Caco-2 (cell line): Measurements from ENCODE around the gene PRG2. TPM values are rescaled to one million over a fixed set of nuclear protein-coding genes. Genes with fewer than 3 reads are reported as not detected.

Experiments used
- BruUV-seq: library from RNA; stranded (reverse); fragments of 400-500 nt; replicated peaks from 2 replicates; lab custom pipeline; 2021; lab: Mats Ljungman, UMichigan
- CTCF ChIA-PET: fragments of 300-600 bp; sonication (Branson Sonifier 250); formaldehyde crosslinking; loops from one replicate; lab custom pipeline; 2022; ENCODE audit warnings: antibody characterized with exemption; lab: Charles Lee
- POLR2A ChIA-PET: fragments of 300-600 bp; sonication (Branson Sonifier 250); formaldehyde crosslinking; loops from one replicate; lab custom pipeline; 2022; ENCODE audit warnings: antibody characterized with exemption; lab: Charles Lee
- DNase-seq, 2 experiments: peaks; one replicate each; pipeline versions ENCODE4 v3.0.0 to v3.0.0-alpha.2; 2020 to 2022
- H3K27me3 ChIP-seq: replicated peaks from 2 replicates; pipeline ENCODE4 v1.6.0; 2011; ENCODE audit warnings: low read length; ENCODE audit not compliant: control insufficient read depth, insufficient read depth
- H3K36me3 ChIP-seq: 2 replicates; pipeline ENCODE4 v1.5.1; 2011; ENCODE audit warnings: low read length; ENCODE audit not compliant: control insufficient read depth, insufficient read depth
- H3K4me1 ChIP-seq: fragments of 250-450 bp; sonication (Bioruptor Pico); 2 replicates; pipeline ENCODE4 v1.5.1; 2020; ENCODE audit warnings: mild to moderate bottlenecking
- H3K4me3 ChIP-seq: 2 replicates; pipeline ENCODE4 v1.5.1; 2011; ENCODE audit warnings: low read depth, mild to moderate bottlenecking, control low read depth, low read length
- H3K9me3 ChIP-seq: fragments of 250-450 bp; sonication (Bioruptor Pico); 2 replicates; pipeline ENCODE4 v1.5.1; 2020; ENCODE audit warnings: mild to moderate bottlenecking, moderate library complexity
- H3K27ac Mint-ChIP-seq: one replicate; pipeline ENCODE4 v1.8.0; 2022; ENCODE audit warnings: mixed read lengths; ENCODE audit not compliant: unreplicated experiment
- H3K27me3 Mint-ChIP-seq: one replicate; pipeline ENCODE4 v1.8.0; 2022; ENCODE audit warnings: mixed read lengths; ENCODE audit not compliant: insufficient read depth, unreplicated experiment
- H3K36me3 Mint-ChIP-seq: one replicate; pipeline ENCODE4 v1.8.0; 2022; ENCODE audit warnings: mild to moderate bottlenecking, mixed read lengths; ENCODE audit not compliant: insufficient read depth, unreplicated experiment
- H3K4me1 Mint-ChIP-seq: one replicate; pipeline ENCODE4 v1.8.0; 2022; ENCODE audit warnings: low read depth, mixed read lengths; ENCODE audit not compliant: unreplicated experiment
- H3K4me3 Mint-ChIP-seq: one replicate; pipeline ENCODE4 v1.8.0; 2022; ENCODE audit warnings: mild to moderate bottlenecking, moderate library complexity, mixed read lengths; ENCODE audit not compliant: unreplicated experiment
- H3K9me3 Mint-ChIP-seq: one replicate; pipeline ENCODE4 v1.8.0; 2022; ENCODE audit warnings: mixed read lengths; ENCODE audit not compliant: unreplicated experiment
- intact Hi-C: fragments of 100-400 bp; cut with micrococcal nuclease; formaldehyde crosslinking; loops from one replicate; pipeline ENCODE4 v1.10.0; 2022; ENCODE audit not compliant: unreplicated experiment
- total RNA-seq: library from RNA; stranded (reverse); gene quantifications from 2 replicates; pipeline ENCODE4 v1.2.3, GENCODE V29; 2022
- TF ChIP-seq, protein P1 (sequence below), 2 experiments: fragments of 200-600 bp in 1 of 2; IDR thresholded peaks; 1 replicate in 1 of 2; 2 replicates in 1 of 2; pipeline versions ENCODE4 v1.5.1 to v1.8.0; 2011 to 2022; ENCODE audit warnings: antibody characterized with exemption in 1 of 2, control low read depth in 1 of 2, inconsistent platforms in 1 of 2, low read depth in 1 of 2, low read length in 1 of 2, mild to moderate bottlenecking in 1 of 2, moderate library complexity in 1 of 2; ENCODE audit not compliant: insufficient read depth in 1 of 2, severe bottlenecking in 1 of 2, unreplicated experiment in 1 of 2

Gene PRG2
- total RNA-seq, 1 experiment from 2014 or later, result not detected

DNA sequence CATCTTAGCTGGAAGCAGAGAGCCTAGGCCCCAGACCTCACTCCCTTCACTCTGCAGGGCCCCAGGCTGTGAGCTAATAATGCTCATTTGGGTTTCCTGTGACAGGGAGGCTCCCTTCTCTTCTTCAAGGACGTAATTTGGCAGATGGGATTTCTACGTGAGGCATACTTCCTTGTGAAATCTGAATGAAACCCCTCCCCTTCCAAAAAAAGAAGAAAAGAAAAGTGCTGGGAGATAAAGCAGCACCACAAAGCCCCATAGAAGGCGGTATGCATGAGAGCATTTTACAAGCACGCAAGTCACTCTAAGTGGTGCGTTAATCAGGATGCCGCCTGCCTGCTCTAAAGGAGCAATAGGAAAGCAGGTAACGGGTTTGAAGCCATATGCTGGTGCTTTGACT, 46.6 kb downstream of the PRG2 start:
- no peak overlapping the region for H3K4me3 ChIP-seq
- POLR2A ChIA-PET, result interaction anchor here (0.5 to 0.6 kb wide), 2 partner anchors 8 to 120 kb away, joined by 3 to 4 read pairs; no protein-coding TSS in a partner anchor
- H3K27me3 ChIP-seq, result no peaks in the 10 kb centered on the region
- peaks cover 17% of the 10 kb centered on the region for H3K4me1 Mint-ChIP-seq
- H3K4me1 ChIP-seq, result peaks cover 6% of the 10 kb centered on the region; the same call in 1 of the 2 replicates
- H3K27ac Mint-ChIP-seq, result no peak overlapping the region
- H3K9me3 Mint-ChIP-seq, result no peaks in the 10 kb centered on the region
- DNase-seq, result no peak
- CTCF ChIA-PET, result interaction anchor here (1.3 kb wide), 1 partner anchor 87 kb away, joined by 3 read pairs; no protein-coding TSS in a partner anchor
- H3K36me3 Mint-ChIP-seq, result no peaks in the 10 kb centered on the region
- TF ChIP-seq, protein P1, sequence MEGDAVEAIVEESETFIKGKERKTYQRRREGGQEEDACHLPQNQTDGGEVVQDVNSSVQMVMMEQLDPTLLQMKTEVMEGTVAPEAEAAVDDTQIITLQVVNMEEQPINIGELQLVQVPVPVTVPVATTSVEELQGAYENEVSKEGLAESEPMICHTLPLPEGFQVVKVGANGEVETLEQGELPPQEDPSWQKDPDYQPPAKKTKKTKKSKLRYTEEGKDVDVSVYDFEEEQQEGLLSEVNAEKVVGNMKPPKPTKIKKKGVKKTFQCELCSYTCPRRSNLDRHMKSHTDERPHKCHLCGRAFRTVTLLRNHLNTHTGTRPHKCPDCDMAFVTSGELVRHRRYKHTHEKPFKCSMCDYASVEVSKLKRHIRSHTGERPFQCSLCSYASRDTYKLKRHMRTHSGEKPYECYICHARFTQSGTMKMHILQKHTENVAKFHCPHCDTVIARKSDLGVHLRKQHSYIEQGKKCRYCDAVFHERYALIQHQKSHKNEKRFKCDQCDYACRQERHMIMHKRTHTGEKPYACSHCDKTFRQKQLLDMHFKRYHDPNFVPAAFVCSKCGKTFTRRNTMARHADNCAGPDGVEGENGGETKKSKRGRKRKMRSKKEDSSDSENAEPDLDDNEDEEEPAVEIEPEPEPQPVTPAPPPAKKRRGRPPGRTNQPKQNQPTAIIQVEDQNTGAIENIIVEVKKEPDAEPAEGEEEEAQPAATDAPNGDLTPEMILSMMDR (IDR thresholded peaks at IDR 0.05; ENCODE audit: insufficient read depth in 1 of 2, low read depth in 1 of 2, low read length in 1 of 2, severe bottlenecking in 1 of 2, unreplicated experiment in 1 of 2), result no peak
- intact Hi-C loops, result loop anchor here (2.0 to 10.0 kb wide), 3 partner anchors 133 to 1181 kb away; no protein-coding TSS in a partner anchor
- no TSS peak for BruUV-seq
- H3K36me3 ChIP-seq, result no peaks in the 10 kb centered on the region
- H3K4me3 Mint-ChIP-seq, result no peak overlapping the region
- no peaks in the 10 kb centered on the region for H3K27me3 Mint-ChIP-seq
- H3K9me3 ChIP-seq, result no peaks in the 10 kb centered on the region

DNA sequence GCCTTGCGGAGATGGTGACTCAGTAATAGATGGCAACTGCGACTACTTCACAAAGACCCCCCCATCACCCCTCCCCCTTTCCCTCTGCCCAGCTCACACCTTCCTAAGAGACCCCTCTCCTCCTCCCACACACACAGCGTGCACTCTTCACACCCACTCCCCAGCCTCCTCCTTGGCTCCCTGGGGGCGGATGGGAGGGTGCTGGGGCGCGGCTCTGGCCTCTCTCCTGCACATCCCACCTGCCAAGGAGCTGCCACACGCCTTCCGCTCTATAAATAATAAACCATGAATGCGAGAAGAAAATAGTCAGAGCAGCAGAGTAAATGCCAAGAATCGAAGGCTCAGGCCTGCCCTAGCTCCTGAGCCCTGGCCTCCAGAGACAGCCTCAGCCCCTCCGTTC, 47.7 kb downstream of the PRG2 start:
- H3K9me3 ChIP-seq, result no peaks in the 10 kb centered on the region

DNA sequence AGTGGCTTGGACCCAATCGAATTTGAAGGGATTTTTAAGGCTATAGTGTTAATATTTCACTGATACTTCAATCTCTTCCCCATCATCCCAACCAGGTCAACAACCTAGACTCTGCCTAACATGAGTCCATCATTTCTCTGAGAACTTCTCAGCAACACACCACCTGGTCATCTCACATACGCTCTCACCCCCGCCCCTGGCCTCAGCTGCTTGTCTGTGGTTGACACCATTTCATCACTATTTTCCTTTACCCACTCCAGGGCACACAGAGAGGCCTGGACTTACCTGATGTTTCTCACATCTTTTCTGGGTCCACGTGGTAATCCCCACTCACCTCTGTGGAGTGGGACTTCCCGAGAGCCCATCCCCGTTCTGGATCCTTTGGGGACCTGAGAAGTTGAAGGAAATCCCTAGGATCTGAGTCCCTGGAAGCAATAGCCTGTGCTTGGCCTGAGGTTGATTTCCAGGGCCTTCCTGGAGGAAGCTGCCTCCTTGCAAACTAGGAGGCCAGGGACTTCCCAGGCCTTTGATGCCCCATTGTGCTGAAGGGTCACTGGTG, 49.1 kb downstream of the PRG2 start:
- no peaks in the 10 kb centered on the region for H3K27me3 Mint-ChIP-seq
- TF ChIP-seq, protein P1 (IDR thresholded peaks at IDR 0.05; ENCODE audit: insufficient read depth in 1 of 2, low read depth in 1 of 2, low read length in 1 of 2, severe bottlenecking in 1 of 2, unreplicated experiment in 1 of 2), result no peak
- no peaks in the 10 kb centered on the region for H3K9me3 Mint-ChIP-seq
- ChIA-PET POLR2A (no interaction called here), CTCF (no interaction called here)
- Histone ChIP-seq H3K36me3 (no peaks in the 10 kb centered on the region), H3K9me3 (no peaks in the 10 kb centered on the region), H3K27me3 (no peaks in the 10 kb centered on the region), H3K4me1 (peaks cover 9% of the 10 kb centered on the region; the same call in 1 of the 2 replicates), H3K4me3 (no peak overlapping the region)
- no peak for DNase-seq
- no TSS peak for BruUV-seq
- H3K36me3 Mint-ChIP-seq, result no peaks in the 10 kb centered on the region
- intact Hi-C loops, result loop anchor here (5.0 to 10.0 kb wide), 2 partner anchors 209 to 1183 kb away; no protein-coding TSS in a partner anchor
- no peak overlapping the region for H3K27ac Mint-ChIP-seq
- no peak overlapping the region for H3K4me3 Mint-ChIP-seq
- peaks cover 18% of the 10 kb centered on the region for H3K4me1 Mint-ChIP-seq

More for the DNA sequence above, 47.7 kb downstream of the PRG2 start:
- Mint-ChIP-seq H3K9me3 (no peaks in the 10 kb centered on the region), H3K27ac (no peak overlapping the region), H3K27me3 (no peaks in the 10 kb centered on the region), H3K4me1 (peaks cover 18% of the 10 kb centered on the region), H3K36me3 (no peaks in the 10 kb centered on the region), H3K4me3 (no peak overlapping the region)
- intact Hi-C loops, result loop anchor here (5.0 to 10.0 kb wide), 2 partner anchors 210 to 1182 kb away; no protein-coding TSS in a partner anchor
- TF ChIP-seq, protein P1 (IDR thresholded peaks at IDR 0.05; ENCODE audit: insufficient read depth in 1 of 2, low read depth in 1 of 2, low read length in 1 of 2, severe bottlenecking in 1 of 2, unreplicated experiment in 1 of 2), result no peak
- no peaks in the 10 kb centered on the region for H3K36me3 ChIP-seq
- no TSS peak for BruUV-seq
- ChIA-PET POLR2A (interaction anchor here (0.6 kb wide), 1 partner anchor 18 kb away, joined by 4 read pairs; the partner anchor contains the start of gene TNKS1BP1), CTCF (interaction anchor here (1.3 kb wide), 1 partner anchor 88 kb away, joined by 3 read pairs; no protein-coding TSS in a partner anchor)
- no peaks in the 10 kb centered on the region for H3K27me3 ChIP-seq
- DNase-seq, result no peak
- no peak overlapping the region for H3K4me3 ChIP-seq
- peaks cover 6% of the 10 kb centered on the region; the same call in 1 of the 2 replicates for H3K4me1 ChIP-seq
